ENCODE measurements around the gene PCDHAC2.

DNA sequence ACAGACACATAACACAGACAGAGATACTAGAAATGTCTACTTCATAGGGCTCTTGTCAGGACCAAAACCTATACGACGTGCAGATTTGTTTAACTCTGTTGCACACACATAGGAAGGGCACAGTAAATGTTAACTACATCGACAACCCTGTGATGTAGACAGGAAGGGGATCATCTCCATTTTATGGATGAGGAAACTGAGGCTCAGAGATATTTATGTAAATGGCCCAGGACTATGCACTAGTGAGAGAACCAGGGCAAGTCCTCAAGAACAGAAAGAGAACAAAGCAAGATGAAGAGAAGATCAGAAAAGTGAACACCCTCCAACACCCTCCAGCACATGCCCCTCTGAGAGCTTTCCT, 36.3 kb downstream of the PCDHAC2 start:
- TF ChIP-seq, protein P1, sequence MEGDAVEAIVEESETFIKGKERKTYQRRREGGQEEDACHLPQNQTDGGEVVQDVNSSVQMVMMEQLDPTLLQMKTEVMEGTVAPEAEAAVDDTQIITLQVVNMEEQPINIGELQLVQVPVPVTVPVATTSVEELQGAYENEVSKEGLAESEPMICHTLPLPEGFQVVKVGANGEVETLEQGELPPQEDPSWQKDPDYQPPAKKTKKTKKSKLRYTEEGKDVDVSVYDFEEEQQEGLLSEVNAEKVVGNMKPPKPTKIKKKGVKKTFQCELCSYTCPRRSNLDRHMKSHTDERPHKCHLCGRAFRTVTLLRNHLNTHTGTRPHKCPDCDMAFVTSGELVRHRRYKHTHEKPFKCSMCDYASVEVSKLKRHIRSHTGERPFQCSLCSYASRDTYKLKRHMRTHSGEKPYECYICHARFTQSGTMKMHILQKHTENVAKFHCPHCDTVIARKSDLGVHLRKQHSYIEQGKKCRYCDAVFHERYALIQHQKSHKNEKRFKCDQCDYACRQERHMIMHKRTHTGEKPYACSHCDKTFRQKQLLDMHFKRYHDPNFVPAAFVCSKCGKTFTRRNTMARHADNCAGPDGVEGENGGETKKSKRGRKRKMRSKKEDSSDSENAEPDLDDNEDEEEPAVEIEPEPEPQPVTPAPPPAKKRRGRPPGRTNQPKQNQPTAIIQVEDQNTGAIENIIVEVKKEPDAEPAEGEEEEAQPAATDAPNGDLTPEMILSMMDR (IDR thresholded peaks at IDR 0.05): no peak
- TF ChIP-seq EP300 (IDR thresholded peaks at IDR 0.05) (no peak), POLR2A (IDR thresholded peaks at IDR 0.05) (no peak)
